ENCODE results near the gene SMIM20. TPM values are rescaled to one million over a fixed set of nuclear protein-coding genes. Genes with fewer than 3 reads are reported as not detected.

The SMIM20 gene
- total and polyA plus RNA-seq, 2 experiments from 2014 or later = 56.6 to 82.9 TPM

- TF ChIP-seq, protein P1, sequence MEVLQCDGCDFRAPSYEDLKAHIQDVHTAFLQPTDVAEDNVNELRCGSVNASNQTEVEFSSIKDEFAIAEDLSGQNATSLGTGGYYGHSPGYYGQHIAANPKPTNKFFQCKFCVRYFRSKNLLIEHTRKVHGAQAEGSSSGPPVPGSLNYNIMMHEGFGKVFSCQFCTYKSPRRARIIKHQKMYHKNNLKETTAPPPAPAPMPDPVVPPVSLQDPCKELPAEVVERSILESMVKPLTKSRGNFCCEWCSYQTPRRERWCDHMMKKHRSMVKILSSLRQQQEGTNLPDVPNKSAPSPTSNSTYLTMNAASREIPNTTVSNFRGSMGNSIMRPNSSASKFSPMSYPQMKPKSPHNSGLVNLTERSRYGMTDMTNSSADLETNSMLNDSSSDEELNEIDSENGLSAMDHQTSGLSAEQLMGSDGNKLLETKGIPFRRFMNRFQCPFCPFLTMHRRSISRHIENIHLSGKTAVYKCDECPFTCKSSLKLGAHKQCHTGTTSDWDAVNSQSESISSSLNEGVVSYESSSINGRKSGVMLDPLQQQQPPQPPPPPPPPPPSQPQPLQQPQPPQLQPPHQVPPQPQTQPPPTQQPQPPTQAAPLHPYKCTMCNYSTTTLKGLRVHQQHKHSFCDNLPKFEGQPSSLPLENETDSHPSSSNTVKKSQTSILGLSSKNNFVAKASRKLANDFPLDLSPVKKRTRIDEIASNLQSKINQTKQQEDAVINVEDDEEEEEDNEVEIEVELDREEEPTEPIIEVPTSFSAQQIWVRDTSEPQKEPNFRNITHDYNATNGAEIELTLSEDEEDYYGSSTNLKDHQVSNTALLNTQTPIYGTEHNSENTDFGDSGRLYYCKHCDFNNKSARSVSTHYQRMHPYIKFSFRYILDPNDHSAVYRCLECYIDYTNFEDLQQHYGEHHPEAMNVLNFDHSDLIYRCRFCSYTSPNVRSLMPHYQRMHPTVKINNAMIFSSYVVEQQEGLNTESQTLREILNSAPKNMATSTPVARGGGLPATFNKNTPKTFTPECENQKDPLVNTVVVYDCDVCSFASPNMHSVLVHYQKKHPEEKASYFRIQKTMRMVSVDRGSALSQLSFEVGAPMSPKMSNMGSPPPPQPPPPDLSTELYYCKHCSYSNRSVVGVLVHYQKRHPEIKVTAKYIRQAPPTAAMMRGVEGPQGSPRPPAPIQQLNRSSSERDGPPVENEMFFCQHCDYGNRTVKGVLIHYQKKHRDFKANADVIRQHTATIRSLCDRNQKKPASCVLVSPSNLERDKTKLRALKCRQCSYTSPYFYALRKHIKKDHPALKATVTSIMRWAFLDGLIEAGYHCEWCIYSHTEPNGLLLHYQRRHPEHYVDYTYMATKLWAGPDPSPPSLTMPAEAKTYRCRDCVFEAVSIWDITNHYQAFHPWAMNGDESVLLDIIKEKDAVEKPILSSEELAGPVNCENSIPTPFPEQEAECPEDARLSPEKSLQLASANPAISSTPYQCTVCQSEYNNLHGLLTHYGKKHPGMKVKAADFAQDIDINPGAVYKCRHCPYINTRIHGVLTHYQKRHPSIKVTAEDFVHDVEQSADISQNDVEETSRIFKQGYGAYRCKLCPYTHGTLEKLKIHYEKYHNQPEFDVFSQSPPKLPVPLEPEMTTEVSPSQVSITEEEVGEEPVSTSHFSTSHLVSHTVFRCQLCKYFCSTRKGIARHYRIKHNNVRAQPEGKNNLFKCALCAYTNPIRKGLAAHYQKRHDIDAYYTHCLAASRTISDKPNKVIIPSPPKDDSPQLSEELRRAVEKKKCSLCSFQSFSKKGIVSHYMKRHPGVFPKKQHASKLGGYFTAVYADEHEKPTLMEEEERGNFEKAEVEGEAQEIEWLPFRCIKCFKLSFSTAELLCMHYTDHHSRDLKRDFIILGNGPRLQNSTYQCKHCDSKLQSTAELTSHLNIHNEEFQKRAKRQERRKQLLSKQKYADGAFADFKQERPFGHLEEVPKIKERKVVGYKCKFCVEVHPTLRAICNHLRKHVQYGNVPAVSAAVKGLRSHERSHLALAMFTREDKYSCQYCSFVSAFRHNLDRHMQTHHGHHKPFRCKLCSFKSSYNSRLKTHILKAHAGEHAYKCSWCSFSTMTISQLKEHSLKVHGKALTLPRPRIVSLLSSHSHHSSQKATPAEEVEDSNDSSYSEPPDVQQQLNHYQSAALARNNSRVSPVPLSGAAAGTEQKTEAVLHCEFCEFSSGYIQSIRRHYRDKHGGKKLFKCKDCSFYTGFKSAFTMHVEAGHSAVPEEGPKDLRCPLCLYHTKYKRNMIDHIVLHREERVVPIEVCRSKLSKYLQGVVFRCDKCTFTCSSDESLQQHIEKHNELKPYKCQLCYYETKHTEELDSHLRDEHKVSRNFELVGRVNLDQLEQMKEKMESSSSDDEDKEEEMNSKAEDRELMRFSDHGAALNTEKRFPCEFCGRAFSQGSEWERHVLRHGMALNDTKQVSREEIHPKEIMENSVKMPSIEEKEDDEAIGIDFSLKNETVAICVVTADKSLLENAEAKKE (CRISPR knock-in tag; IDR thresholded peaks at IDR 0.05) = no peak
- no peak for TF ChIP-seq NANOG (IDR thresholded peaks at IDR 0.05; ENCODE audit: borderline replicate concordance)
Measured at GRCh38 chr4:25938787-25939186, 24.8 kb downstream of the SMIM20 start (continued).

- Histone ChIP-seq H3K4me3 (no peak overlapping the region), H2AFZ (no peak overlapping the region), H4K20me1 (replicated peaks; ENCODE audit: insufficient read depth) (no peaks in the 10 kb centered on the region), H3K4me1 (ENCODE audit: insufficient read depth) (no peaks in the 10 kb centered on the region), H3K27ac (ENCODE audit: low read depth) (no peak overlapping the region), H3K9me2 (ENCODE audit: insufficient read depth) (peaks cover 14% of the 10 kb centered on the region; the same call in 1 of the 2 replicates), H3K79me2 (replicated peaks; ENCODE audit: insufficient read depth) (no peaks in the 10 kb centered on the region), H3F3A (replicated peaks; ENCODE audit: low read depth) (no peaks in the 10 kb centered on the region), H3K4me2 (no peak overlapping the region), H3K27me3 (ENCODE audit: insufficient read depth) (no peaks in the 10 kb centered on the region), H3K36me3 (ENCODE audit: insufficient read depth) (no peaks in the 10 kb centered on the region)
- peaks cover 4% of the 10 kb centered on the region; the same call in 2 of the 3 replicates for H3K9me3 Mint-ChIP-seq
- DNase-seq (ENCODE audit: low spot score) = peak; percentile 21
- H3K4me3 Mint-ChIP-seq = no peak overlapping the region
- H3K27me3 Mint-ChIP-seq (ENCODE audit: insufficient read depth, low read depth, poor library complexity) = peaks cover 1% of the 10 kb centered on the region
- peak; percentile 12 to 38; a peak in 2 of 4 replicates for TF ChIP-seq CTCF (conservative IDR thresholded peaks at IDR 0.05; ENCODE audit: low read depth in 2 of 2)
- no peak for TF ChIP-seq STAT1 (IDR thresholded peaks at IDR 0.05; ENCODE audit: unreplicated experiment)
- no peak overlapping the region for H3K27ac Mint-ChIP-seq
- no peak for ATAC-seq
- H3K4me1 Mint-ChIP-seq = no peaks in the 10 kb centered on the region
- H3K36me3 Mint-ChIP-seq (ENCODE audit: low read depth) = no peaks in the 10 kb centered on the region
Measured at GRCh38 chr4:25939330-25939729, 25.3 kb downstream of the SMIM20 start.

Data from GM23338 (cell line).